Dendritic cell treated with granulocyte-macrophage colony-stimulating factor and Interleukin-4, amounts not matched to agents 40 ng/mL and 50 ng/mL, for 4 days (primary cell): ENCODE measurements around the gene STK17A.
"Not testable (repeated sequence)": the region's sequence is repeated elsewhere in the genome, so short reads cannot be mapped to it uniquely, and the experiment has no call there.

ENCODE experiments used
- H3K27ac Mint-ChIP-seq: one replicate; pipeline ENCODE4 v1.8.0; 2022; ENCODE audit warnings: mild to moderate bottlenecking, mixed read lengths
- H3K27me3 Mint-ChIP-seq: one replicate; pipeline ENCODE4 v1.8.0; 2022; ENCODE audit warnings: mild to moderate bottlenecking, mixed read lengths
- H3K36me3 Mint-ChIP-seq: one replicate; pipeline ENCODE4 v1.8.0; 2022; ENCODE audit warnings: low read depth, mixed read lengths
- H3K4me1 Mint-ChIP-seq: one replicate; pipeline ENCODE4 v1.8.0; 2022; ENCODE audit warnings: low read depth, mixed read lengths
- H3K4me3 Mint-ChIP-seq: one replicate; pipeline ENCODE4 v1.8.0; 2022; ENCODE audit warnings: mild to moderate bottlenecking, moderate library complexity, mixed read lengths
- H3K9me3 Mint-ChIP-seq: one replicate; pipeline ENCODE4 v1.8.0; 2022; ENCODE audit warnings: mixed read lengths
- intact Hi-C: fragments of 100-400 bp; cut with micrococcal nuclease; formaldehyde crosslinking; loops from one replicate; pipeline ENCODE4 v1.15.0; 2022

The STK17A gene

DNA sequence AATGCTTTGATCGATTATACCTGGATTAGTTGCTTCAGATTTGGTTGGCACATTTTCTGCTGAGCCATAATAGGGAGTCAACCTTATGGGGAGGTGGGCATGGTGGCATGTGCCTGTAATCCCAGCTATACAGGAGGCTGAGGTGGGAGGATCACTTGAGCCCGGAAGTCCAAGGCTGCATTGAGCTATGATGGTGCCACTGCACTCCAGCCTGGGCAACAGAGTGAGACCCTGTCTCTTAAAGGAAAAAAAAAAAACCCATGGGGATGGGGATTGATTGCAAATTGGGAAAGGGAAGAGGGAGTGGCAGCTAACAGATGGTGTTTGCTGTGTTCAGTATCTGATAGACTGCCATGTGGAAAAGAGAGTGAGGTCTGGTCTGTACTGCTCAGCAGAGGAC lies 11.1 kb downstream of the STK17A start:
- H3K9me3 Mint-ChIP-seq: no peaks in the 10 kb centered on the region
- intact Hi-C loops: no loop called here
- peaks cover 22% of the 10 kb centered on the region for H3K36me3 Mint-ChIP-seq
- H3K27ac Mint-ChIP-seq: no peak overlapping the region
- H3K4me1 Mint-ChIP-seq: peaks cover 29% of the 10 kb centered on the region
- H3K4me3 Mint-ChIP-seq: no peak overlapping the region
- no peaks in the 10 kb centered on the region for H3K27me3 Mint-ChIP-seq

- H3K27me3 Mint-ChIP-seq, H3K9me3 Mint-ChIP-seq, H3K4me3 Mint-ChIP-seq, H3K27ac Mint-ChIP-seq, intact Hi-C loops: not testable (repeated sequence)
- Mint-ChIP-seq H3K36me3 (peaks cover 32% of the 10 kb centered on the region), H3K4me1 (peaks cover 15% of the 10 kb centered on the region)
Observed at GRCh38 chr7:43596426-43596825, 13.5 kb downstream of the STK17A start.

- peaks cover 43% of the 10 kb centered on the region for H3K36me3 Mint-ChIP-seq
- no peaks in the 10 kb centered on the region for H3K4me1 Mint-ChIP-seq
- no peak overlapping the region for H3K4me3 Mint-ChIP-seq
- intact Hi-C loops: no loop called here
- H3K9me3 Mint-ChIP-seq: peaks cover 12% of the 10 kb centered on the region
- H3K27ac Mint-ChIP-seq: no peak overlapping the region
- no peaks in the 10 kb centered on the region for H3K27me3 Mint-ChIP-seq
Observed at GRCh38 chr7:43600056-43600455, 17.1 kb downstream of the STK17A start.

- H3K9me3 Mint-ChIP-seq: peaks cover 12% of the 10 kb centered on the region
- no peak overlapping the region for H3K4me3 Mint-ChIP-seq
- H3K36me3 Mint-ChIP-seq: peaks cover 44% of the 10 kb centered on the region
- H3K27ac Mint-ChIP-seq: no peak overlapping the region
- no peaks in the 10 kb centered on the region for H3K27me3 Mint-ChIP-seq
- H3K4me1 Mint-ChIP-seq: no peaks in the 10 kb centered on the region
- intact Hi-C loops: no loop called here
Observed at GRCh38 chr7:43602256-43602655, 19.3 kb downstream of the STK17A start.

DNA sequence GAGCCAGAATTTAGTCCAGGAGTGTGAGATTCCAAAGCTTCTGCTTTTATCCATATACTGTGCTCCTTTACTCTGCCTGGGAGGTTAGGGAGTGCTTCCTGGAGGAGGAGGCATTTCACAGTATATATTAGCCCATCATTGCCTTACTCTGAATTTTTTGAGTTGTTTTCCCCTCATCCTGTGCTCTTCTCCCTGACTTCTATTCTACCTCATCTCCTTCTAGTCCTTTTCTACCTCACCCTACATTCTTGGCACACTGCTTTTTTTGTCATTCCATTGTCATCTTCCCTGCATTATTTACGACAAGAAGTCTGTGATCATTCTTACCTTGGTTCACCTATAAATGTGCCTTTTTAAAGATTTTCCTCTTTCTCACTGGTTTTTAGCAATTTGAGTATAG lies 21.3 kb downstream of the STK17A start:
- no peak overlapping the region for H3K4me3 Mint-ChIP-seq
- peaks cover 40% of the 10 kb centered on the region for H3K36me3 Mint-ChIP-seq
- intact Hi-C loops: no loop called here
- peaks cover 12% of the 10 kb centered on the region for H3K9me3 Mint-ChIP-seq
- no peak overlapping the region for H3K27ac Mint-ChIP-seq
- no peaks in the 10 kb centered on the region for H3K4me1 Mint-ChIP-seq
- no peaks in the 10 kb centered on the region for H3K27me3 Mint-ChIP-seq

GRCh38 chr7:43609097-43609496 lies 26.2 kb downstream of the STK17A start:
- intact Hi-C loops: no loop called here
- Mint-ChIP-seq H3K27me3 (no peaks in the 10 kb centered on the region), H3K4me3 (no peak overlapping the region), H3K27ac (no peak overlapping the region), H3K4me1 (no peaks in the 10 kb centered on the region), H3K9me3 (peaks cover 10% of the 10 kb centered on the region), H3K36me3 (peaks cover 52% of the 10 kb centered on the region)

GRCh38 chr7:43612128-43612527 lies 29.2 kb downstream of the STK17A start:
- intact Hi-C loops: no loop called here
- H3K9me3 Mint-ChIP-seq: no peaks in the 10 kb centered on the region
- no peak overlapping the region for H3K27ac Mint-ChIP-seq
- H3K36me3 Mint-ChIP-seq: peaks cover 43% of the 10 kb centered on the region
- H3K4me3 Mint-ChIP-seq: no peak overlapping the region
- H3K27me3 Mint-ChIP-seq: no peaks in the 10 kb centered on the region
- no peaks in the 10 kb centered on the region for H3K4me1 Mint-ChIP-seq

DNA sequence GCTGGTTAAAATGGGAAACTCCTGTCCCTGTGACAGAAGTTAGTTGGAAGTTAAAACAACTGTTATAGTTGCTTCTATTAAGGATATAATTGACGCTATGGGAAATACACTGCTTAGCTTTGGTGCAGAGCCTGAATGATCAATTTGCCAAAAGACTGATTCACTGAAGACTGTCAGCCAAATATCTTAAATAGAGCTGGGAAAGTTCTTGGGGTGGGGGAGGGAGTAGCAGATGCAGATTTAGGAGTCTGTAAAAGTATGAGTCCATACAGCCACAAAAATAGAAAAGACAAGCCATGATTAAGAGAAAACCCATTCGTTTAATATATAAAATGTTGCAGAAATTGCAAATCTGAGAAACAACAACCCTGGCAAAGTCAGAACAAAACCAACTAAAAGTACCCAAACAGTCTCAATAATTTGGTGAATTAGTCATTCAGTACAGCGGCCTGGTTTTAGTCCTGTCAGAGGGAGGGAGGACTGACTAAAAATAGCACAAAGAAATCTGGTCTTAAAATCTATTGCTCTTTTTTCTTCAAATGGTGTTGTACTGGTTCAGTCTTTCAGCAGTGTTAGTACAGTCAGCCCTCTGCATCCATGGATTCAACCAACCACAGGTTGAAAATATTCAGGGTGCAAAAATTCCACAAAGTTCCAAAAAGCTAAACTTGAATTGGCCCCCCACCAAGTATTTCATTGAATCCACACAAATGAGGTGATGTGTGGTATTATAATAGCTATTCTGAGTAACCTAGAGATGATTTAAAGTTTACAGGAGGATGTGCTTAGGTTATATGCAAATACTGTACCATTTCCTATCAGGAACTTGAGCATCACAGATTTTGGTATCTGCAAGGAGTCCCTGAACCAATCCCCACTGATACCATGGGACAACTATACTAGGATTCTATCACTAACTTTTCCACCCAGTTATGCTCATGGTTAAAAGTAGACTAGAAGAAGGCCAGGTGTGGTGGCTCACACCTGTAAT lies 30.0 kb downstream of the STK17A start:
- no peak overlapping the region for H3K27ac Mint-ChIP-seq
- H3K4me1 Mint-ChIP-seq: no peaks in the 10 kb centered on the region
- H3K27me3 Mint-ChIP-seq: no peaks in the 10 kb centered on the region
- no peaks in the 10 kb centered on the region for H3K9me3 Mint-ChIP-seq
- H3K4me3 Mint-ChIP-seq: no peak overlapping the region
- H3K36me3 Mint-ChIP-seq: peaks cover 43% of the 10 kb centered on the region
- intact Hi-C loops: no loop called here

GRCh38 chr7:43615558-43616145 lies 32.7 kb downstream of the STK17A start:
- Mint-ChIP-seq H3K36me3 (peaks cover 16% of the 10 kb centered on the region), H3K27ac (no peak overlapping the region), H3K4me3 (no peak overlapping the region), H3K27me3 (no peaks in the 10 kb centered on the region), H3K4me1 (no peaks in the 10 kb centered on the region), H3K9me3 (no peaks in the 10 kb centered on the region)
- intact Hi-C loops: no loop called here

DNA sequence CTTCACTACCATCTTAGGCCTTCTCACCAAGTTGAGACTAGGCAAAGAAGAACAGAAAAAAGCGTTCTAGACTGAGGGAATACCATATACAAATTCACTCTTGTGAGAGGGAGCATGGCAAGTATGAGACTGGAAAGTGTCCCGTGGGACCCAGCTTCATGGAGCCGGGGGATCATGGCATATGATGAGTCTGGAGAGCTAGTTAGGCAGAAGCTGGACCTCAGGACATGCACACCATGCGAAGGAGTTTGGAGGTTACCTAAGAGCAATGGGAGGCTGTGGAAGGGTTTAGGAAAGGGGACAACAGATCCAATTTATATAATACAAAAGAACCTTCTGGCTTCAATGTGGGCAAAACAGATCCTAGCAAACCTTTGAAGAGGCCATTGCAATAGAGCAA lies 34.1 kb downstream of the STK17A start:
- no peaks in the 10 kb centered on the region for H3K27me3 Mint-ChIP-seq
- no peaks in the 10 kb centered on the region for H3K4me1 Mint-ChIP-seq
- H3K36me3 Mint-ChIP-seq: peaks cover 18% of the 10 kb centered on the region
- intact Hi-C loops: no loop called here
- H3K9me3 Mint-ChIP-seq: no peaks in the 10 kb centered on the region
- no peak overlapping the region for H3K27ac Mint-ChIP-seq
- H3K4me3 Mint-ChIP-seq: no peak overlapping the region

- Mint-ChIP-seq H3K9me3 (no peaks in the 10 kb centered on the region), H3K36me3 (peaks cover 24% of the 10 kb centered on the region), H3K4me1 (no peaks in the 10 kb centered on the region), H3K27ac (no peak overlapping the region), H3K27me3 (no peaks in the 10 kb centered on the region), H3K4me3 (no peak overlapping the region)
- intact Hi-C loops: no loop called here
Observed at GRCh38 chr7:43618073-43618472, 35.2 kb downstream of the STK17A start.

- H3K36me3 Mint-ChIP-seq: peaks cover 32% of the 10 kb centered on the region
- H3K27me3 Mint-ChIP-seq: no peaks in the 10 kb centered on the region
- H3K4me1 Mint-ChIP-seq: no peaks in the 10 kb centered on the region
- no peak overlapping the region for H3K27ac Mint-ChIP-seq
- intact Hi-C loops: no loop called here
- no peaks in the 10 kb centered on the region for H3K9me3 Mint-ChIP-seq
- no peak overlapping the region for H3K4me3 Mint-ChIP-seq
Observed at GRCh38 chr7:43619213-43620012, 36.5 kb downstream of the STK17A start.

DNA sequence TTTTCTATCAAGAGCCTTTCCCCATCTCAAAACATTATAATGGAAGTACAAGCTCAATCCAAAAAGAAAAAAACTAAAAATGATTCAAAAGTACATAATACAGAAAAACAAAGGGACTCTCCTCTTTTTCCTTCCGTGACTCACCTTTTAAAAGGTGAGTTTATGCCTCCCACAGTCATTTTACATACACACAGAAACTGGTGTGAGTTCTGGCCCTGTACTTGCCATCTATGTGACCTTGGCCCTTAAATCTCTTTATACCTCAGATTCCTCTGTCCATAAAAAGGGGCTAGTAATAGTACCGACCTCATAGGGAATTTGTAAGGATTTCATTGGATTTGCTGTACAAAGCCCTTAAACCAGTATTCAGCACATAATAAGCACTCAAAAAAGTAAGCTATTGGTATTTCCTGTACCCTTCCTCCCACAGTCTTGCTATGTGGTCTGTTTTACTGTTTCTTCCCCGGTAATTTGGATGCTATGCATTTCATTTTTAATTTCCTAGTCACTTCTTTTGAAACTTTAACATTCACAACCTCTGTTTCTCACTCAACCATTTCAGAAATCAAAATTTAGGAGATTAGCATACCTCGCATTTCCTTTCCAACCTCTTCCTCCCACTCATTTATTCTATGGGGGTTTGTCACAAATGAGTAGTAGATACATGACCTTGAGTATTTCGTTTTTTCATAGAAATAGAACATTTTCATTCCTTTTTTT lies 39.0 kb downstream of the STK17A start:
- Mint-ChIP-seq H3K9me3 (no peaks in the 10 kb centered on the region), H3K36me3 (peaks cover 50% of the 10 kb centered on the region), H3K4me3 (no peak overlapping the region), H3K4me1 (no peaks in the 10 kb centered on the region), H3K27ac (no peak overlapping the region), H3K27me3 (no peaks in the 10 kb centered on the region)
- intact Hi-C loops: no loop called here
